ENCODE measurements around the gene KCNA3.

GRCh38 chr1:110672001-110672752 lies 2.6 kb downstream of the KCNA3 start:
- TF ChIP-seq CTCF (IDR thresholded peaks at IDR 0.05) (no peak), POLR2AphosphoS5 (IDR thresholded peaks at IDR 0.05) (no peak), POLR2A (IDR thresholded peaks at IDR 0.05) (no peak), EP300 (IDR thresholded peaks at IDR 0.05) (no peak)

Data from sigmoid colon (tissue), 4 donors.